HEK293T (cell line): ENCODE results near the gene CLDN6.

ENCODE experiments used
- CTCF ChIA-PET: fragments of 350-600 bp; formaldehyde crosslinking; extraction: SDS; loops from one replicate; lab custom pipeline; 2021; ENCODE audit warnings: antibody characterized with exemption, inconsistent platforms; lab: Yijun Ruan, JAX
- POLR2A ChIA-PET: fragments of 350-600 bp; formaldehyde crosslinking; extraction: SDS; loops from one replicate; lab custom pipeline; 2020; ENCODE audit warnings: antibody characterized with exemption, inconsistent platforms; lab: Yijun Ruan, JAX
- DNase-seq: peaks from one replicate; pipeline ENCODE4 v3.0.0; 2012; ENCODE audit warnings: mixed read lengths; ENCODE audit errors: extremely low spot score
- ARNT ChIP-seq: fragments of 450-650 bp; IDR thresholded peaks from 2 replicates; pipeline ENCODE4 v1.6.1; 2017; ENCODE audit warnings: mild to moderate bottlenecking
- BHLHE40 ChIP-seq: fragments of 450-650 bp; IDR thresholded peaks from 2 replicates; pipeline ENCODE4 v1.6.1; 2016; ENCODE audit warnings: mild to moderate bottlenecking, moderate library complexity, borderline replicate concordance
- CTBP1 ChIP-seq: fragments of 450-650 bp; IDR thresholded peaks from 2 replicates; pipeline ENCODE4 v1.6.1; 2016; ENCODE audit warnings: borderline replicate concordance
- ELF4 ChIP-seq: fragments of 450-650 bp; IDR thresholded peaks from 2 replicates; pipeline ENCODE4 v1.6.1; 2017; ENCODE audit warnings: antibody characterized with exemption
- FOXA1 ChIP-seq: fragments of 450-650 bp; IDR thresholded peaks from 2 replicates; pipeline ENCODE4 v1.6.1; 2016; ENCODE audit warnings: mild to moderate bottlenecking
- FOXK2 ChIP-seq: fragments of 450-650 bp; IDR thresholded peaks from 2 replicates; pipeline ENCODE4 v1.6.1; 2016; ENCODE audit warnings: mild to moderate bottlenecking
- FOXM1 ChIP-seq: fragments of 450-650 bp; IDR thresholded peaks from 2 replicates; pipeline ENCODE4 v1.6.1; 2017; ENCODE audit warnings: mild to moderate bottlenecking, borderline replicate concordance
- HDGF ChIP-seq: fragments of 450-650 bp; IDR thresholded peaks from 2 replicates; pipeline ENCODE4 v1.6.1; 2017; ENCODE audit warnings: antibody characterized with exemption, borderline replicate concordance
- L3MBTL2 ChIP-seq: fragments of 450-650 bp; conservative IDR thresholded peaks from 2 replicates; pipeline ENCODE4 v1.6.1; 2016; ENCODE audit warnings: mild to moderate bottlenecking
- LEF1 ChIP-seq: fragments of 450-650 bp; IDR thresholded peaks from 2 replicates; pipeline ENCODE4 v1.6.1; 2017; ENCODE audit warnings: mild to moderate bottlenecking, borderline replicate concordance
- NFRKB ChIP-seq: fragments of 450-650 bp; IDR thresholded peaks from 2 replicates; pipeline ENCODE4 v1.6.1; 2016; ENCODE audit warnings: mild to moderate bottlenecking, moderate library complexity
- SP1 ChIP-seq: fragments of 450-650 bp; IDR thresholded peaks from 2 replicates; pipeline ENCODE4 v1.6.1; 2017
- SUZ12 ChIP-seq: fragments of 450-650 bp; IDR thresholded peaks from 2 replicates; pipeline ENCODE4 v1.6.1; 2016; ENCODE audit warnings: mild to moderate bottlenecking
- TARDBP ChIP-seq: fragments of 450-650 bp; IDR thresholded peaks from 2 replicates; pipeline ENCODE4 v1.6.1; 2016
- ZNF384 ChIP-seq: fragments of 450-650 bp; IDR thresholded peaks from 2 replicates; pipeline ENCODE4 v1.6.1; 2016
- TF ChIP-seq, protein P1 (sequence below): fragments of 450-650 bp; IDR thresholded peaks from 2 replicates; pipeline ENCODE4 v1.6.1; 2016

The CLDN6 gene

GRCh38 chr16:3026003-3026378 is 8.0 kb upstream of the CLDN6 start:
- DNase-seq, result no peak
- no peak for TF ChIP-seq ELF4
- no peak for TF ChIP-seq NFRKB
- no peak for TF ChIP-seq TARDBP
- TF ChIP-seq, protein P1, sequence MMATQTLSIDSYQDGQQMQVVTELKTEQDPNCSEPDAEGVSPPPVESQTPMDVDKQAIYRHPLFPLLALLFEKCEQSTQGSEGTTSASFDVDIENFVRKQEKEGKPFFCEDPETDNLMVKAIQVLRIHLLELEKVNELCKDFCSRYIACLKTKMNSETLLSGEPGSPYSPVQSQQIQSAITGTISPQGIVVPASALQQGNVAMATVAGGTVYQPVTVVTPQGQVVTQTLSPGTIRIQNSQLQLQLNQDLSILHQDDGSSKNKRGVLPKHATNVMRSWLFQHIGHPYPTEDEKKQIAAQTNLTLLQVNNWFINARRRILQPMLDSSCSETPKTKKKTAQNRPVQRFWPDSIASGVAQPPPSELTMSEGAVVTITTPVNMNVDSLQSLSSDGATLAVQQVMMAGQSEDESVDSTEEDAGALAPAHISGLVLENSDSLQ, result no peak
- no peak for TF ChIP-seq FOXM1
- TF ChIP-seq LEF1, result no peak
- no peak for TF ChIP-seq SUZ12
- TF ChIP-seq FOXK2, result no peak
- TF ChIP-seq ARNT, result no peak
- TF ChIP-seq FOXA1, result no peak
- TF ChIP-seq HDGF, result no peak
- TF ChIP-seq SP1, result no peak
- no peak for TF ChIP-seq L3MBTL2
- no peak for TF ChIP-seq CTBP1
- POLR2A ChIA-PET, result no interaction called here
- CTCF ChIA-PET, result interaction anchor here (0.6 kb wide), 2 partner anchors 36 to 104 kb away, joined by 3 read pairs; no protein-coding TSS in a partner anchor

- DNase-seq, result no peak
- ChIA-PET POLR2A (interaction anchor here (0.6 kb wide), 1 partner anchor 59 kb away, joined by 3 read pairs; no protein-coding TSS in a partner anchor), CTCF (interaction anchor here (0.6 kb wide), 1 partner anchor 104 kb away, joined by 3 read pairs; no protein-coding TSS in a partner anchor)
- TF ChIP-seq ZNF384, result no peak
- TF ChIP-seq BHLHE40, result no peak
- TF ChIP-seq NFRKB, result no peak
- TF ChIP-seq, protein P1, result no peak
- no peak for TF ChIP-seq SUZ12
- TF ChIP-seq L3MBTL2, result no peak
- no peak for TF ChIP-seq TARDBP
- TF ChIP-seq ARNT, result no peak
- TF ChIP-seq SP1, result no peak
- no peak for TF ChIP-seq FOXM1
- TF ChIP-seq ELF4, result no peak
- TF ChIP-seq LEF1, result no peak
- TF ChIP-seq CTBP1, result no peak
- TF ChIP-seq HDGF, result no peak
- no peak for TF ChIP-seq FOXK2
- no peak for TF ChIP-seq FOXA1
Measured at GRCh38 chr16:3025032-3026002, 7.3 kb upstream of the CLDN6 start.

DNA sequence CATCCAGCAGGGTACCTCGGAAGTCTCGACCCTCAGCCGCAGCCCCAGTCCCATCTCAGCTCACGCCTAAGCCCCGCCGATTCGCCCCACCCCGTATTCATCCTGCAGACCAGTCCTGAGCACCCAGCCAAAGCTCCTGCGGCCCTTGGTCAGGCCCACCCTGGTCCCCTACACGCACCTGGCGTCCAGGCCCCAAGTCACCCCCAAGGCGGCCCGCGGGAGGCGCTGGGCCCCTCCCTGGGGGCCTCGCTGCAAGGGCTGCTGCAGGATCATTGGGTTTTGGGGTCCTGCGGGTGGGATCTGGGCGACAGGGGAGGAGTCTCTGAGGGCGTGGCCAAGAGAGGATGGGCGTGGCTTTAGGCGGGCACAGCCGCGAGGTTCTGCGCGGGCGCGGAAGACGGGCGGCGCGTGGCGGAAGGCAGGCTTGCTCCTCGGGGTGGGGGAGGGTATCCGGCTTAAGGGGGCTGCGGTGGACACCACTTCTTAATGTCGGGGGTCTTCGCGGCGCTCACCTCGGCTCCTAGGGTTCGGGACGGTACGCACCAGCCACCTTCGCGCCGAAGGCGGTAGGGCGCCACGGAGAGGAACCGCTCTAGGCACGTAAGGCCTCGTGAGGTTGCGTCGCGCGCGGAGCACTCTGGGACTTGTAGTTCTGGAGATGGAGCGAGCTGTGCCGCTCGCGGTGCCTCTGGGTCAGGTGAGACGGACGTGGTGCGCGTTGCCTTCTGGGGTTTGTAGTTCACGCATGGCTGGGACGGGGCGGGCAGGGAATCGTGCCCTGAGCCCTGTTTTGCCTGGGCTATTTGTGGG is 5.9 kb upstream of the CLDN6 start, which contains the start of the genes HCFC1R1 and THOC6:
HCFC1R1 (minus strand) TSS at position 274 of the 810 bp plus-strand sequence; CDS start at position 273, 1 bp downstream.
THOC6 (plus strand) TSS at position 367 of the 810 bp plus-strand sequence; CDS start at position 659, 292 bp downstream.
- peak; percentile 85 for DNase-seq
- ChIA-PET CTCF (interaction anchor here (0.5 to 4.5 kb wide), 3 partner anchors 8 to 43 kb away, joined by 3 to 38 read pairs (median 3); no protein-coding TSS in a partner anchor), POLR2A (interaction anchor here (1.0 to 7.2 kb wide), 7 partner anchors 7 to 60 kb away, joined by 3 to 60 read pairs (median 5); partner anchors contain the start of genes CLDN9, KREMEN2 and MMP25)
- TF ChIP-seq L3MBTL2 (peak; percentile 90), ELF4 (peak; percentile 84), ARNT (no peak)
- TF ChIP-seq, protein P1, result no peak; the same call in 1 of the 2 replicates

- POLR2A ChIA-PET, result interaction anchor here (1.1 to 7.2 kb wide), 7 partner anchors 8 to 109 kb away, joined by 3 to 60 read pairs (median 5); partner anchors contain the start of genes CLDN9, KREMEN2 and MMP25
Measured at GRCh38 chr16:3023415-3023668, 5.4 kb upstream of the CLDN6 start.

More at GRCh38 chr16:3023415-3023668, 5.4 kb upstream of the CLDN6 start:
- no peak for DNase-seq
- TF ChIP-seq SUZ12 (no peak), SP1 (no peak), FOXM1 (no peak), ELF4 (no peak), L3MBTL2 (no peak), NFRKB (no peak), HDGF (no peak), TARDBP (no peak), CTBP1 (no peak), FOXA1 (no peak), BHLHE40 (no peak), ZNF384 (no peak)
- TF ChIP-seq, protein P1, result no peak
- CTCF ChIA-PET, result interaction anchor here (1.4 to 4.5 kb wide), 2 partner anchors 8 to 19 kb away, joined by 3 to 38 read pairs; no protein-coding TSS in a partner anchor
